Bronchial epithelial cell (primary cell): ENCODE results near the gene SGSM1. TPM values are rescaled to one million over a fixed set of nuclear protein-coding genes. Genes with fewer than 3 reads are reported as not detected.

ENCODE experiments used
- DNase-seq: peaks from one replicate; pipeline ENCODE4 v3.0.0-alpha.2; 2010; ENCODE audit warnings: low read depth
- FAIRE-seq: peaks from 2 replicates; lab custom pipeline; 2011; peaks lifted over from hg19 to GRCh38; lab: Jason Lieb, UNC
- H3K27me3 ChIP-seq: 2 replicates; pipeline ENCODE4 v1.5.1; 2011; ENCODE audit warnings: low read length; ENCODE audit not compliant: control insufficient read depth, insufficient read depth
- H3K36me3 ChIP-seq: 2 replicates; pipeline ENCODE4 v1.5.1; 2011; ENCODE audit warnings: low read length; ENCODE audit not compliant: control insufficient read depth, insufficient read depth
- H3K4me3 ChIP-seq: 2 replicates; pipeline ENCODE4 v1.5.1; 2011; ENCODE audit warnings: mild to moderate bottlenecking, low read depth, low read length, control low read depth
- total RNA-seq: library from RNA; depleted of rRNA; stranded (reverse); fragments of >200 nt; gene quantifications from 2 replicates; pipeline ENCODE4 v1.2.1, GENCODE V29; 2014
- TF ChIP-seq, protein P1 (sequence below): IDR thresholded peaks from 2 replicates; pipeline ENCODE4 v1.5.1; 2011; ENCODE audit warnings: mild to moderate bottlenecking, moderate library complexity, low read length, control low read depth, inconsistent platforms; ENCODE audit not compliant: insufficient read depth, severe bottlenecking

SGSM1 gene
- total RNA-seq, 1 donor from 2014 or later, result not detected

DNA sequence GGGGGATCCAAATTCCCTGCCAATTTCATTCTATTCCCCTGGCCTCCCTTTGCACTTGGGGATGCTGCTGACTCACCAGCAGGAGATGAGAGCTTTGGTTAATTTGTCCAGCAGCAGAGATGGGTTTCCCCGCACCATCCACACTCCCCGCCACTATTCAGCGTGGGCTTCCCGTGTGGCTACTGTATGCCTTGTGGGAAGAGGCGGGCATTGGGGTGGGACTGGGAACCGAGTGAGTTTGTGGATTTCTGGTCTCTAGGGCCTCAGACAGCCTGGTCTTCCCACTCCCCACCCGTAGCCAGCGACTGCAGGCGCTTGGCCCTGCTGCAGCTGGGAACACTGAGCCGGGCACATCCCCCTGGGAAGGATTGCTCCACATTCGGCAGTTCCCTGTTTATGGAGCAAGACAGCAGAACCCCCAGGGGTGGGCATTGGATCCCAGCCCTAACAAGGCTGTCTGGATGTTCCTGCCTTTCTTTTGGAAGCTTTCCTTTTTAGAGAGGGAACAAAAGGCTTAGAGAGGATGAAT is 169.9 kb downstream of the SGSM1 start:
- FAIRE-seq (no peak), DNase-seq (no peak)
- Histone ChIP-seq H3K36me3 (no peaks in the 10 kb centered on the region), H3K4me3 (no peak overlapping the region), H3K27me3 (no peaks in the 10 kb centered on the region)
- TF ChIP-seq, protein P1, sequence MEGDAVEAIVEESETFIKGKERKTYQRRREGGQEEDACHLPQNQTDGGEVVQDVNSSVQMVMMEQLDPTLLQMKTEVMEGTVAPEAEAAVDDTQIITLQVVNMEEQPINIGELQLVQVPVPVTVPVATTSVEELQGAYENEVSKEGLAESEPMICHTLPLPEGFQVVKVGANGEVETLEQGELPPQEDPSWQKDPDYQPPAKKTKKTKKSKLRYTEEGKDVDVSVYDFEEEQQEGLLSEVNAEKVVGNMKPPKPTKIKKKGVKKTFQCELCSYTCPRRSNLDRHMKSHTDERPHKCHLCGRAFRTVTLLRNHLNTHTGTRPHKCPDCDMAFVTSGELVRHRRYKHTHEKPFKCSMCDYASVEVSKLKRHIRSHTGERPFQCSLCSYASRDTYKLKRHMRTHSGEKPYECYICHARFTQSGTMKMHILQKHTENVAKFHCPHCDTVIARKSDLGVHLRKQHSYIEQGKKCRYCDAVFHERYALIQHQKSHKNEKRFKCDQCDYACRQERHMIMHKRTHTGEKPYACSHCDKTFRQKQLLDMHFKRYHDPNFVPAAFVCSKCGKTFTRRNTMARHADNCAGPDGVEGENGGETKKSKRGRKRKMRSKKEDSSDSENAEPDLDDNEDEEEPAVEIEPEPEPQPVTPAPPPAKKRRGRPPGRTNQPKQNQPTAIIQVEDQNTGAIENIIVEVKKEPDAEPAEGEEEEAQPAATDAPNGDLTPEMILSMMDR, result no peak

DNA sequence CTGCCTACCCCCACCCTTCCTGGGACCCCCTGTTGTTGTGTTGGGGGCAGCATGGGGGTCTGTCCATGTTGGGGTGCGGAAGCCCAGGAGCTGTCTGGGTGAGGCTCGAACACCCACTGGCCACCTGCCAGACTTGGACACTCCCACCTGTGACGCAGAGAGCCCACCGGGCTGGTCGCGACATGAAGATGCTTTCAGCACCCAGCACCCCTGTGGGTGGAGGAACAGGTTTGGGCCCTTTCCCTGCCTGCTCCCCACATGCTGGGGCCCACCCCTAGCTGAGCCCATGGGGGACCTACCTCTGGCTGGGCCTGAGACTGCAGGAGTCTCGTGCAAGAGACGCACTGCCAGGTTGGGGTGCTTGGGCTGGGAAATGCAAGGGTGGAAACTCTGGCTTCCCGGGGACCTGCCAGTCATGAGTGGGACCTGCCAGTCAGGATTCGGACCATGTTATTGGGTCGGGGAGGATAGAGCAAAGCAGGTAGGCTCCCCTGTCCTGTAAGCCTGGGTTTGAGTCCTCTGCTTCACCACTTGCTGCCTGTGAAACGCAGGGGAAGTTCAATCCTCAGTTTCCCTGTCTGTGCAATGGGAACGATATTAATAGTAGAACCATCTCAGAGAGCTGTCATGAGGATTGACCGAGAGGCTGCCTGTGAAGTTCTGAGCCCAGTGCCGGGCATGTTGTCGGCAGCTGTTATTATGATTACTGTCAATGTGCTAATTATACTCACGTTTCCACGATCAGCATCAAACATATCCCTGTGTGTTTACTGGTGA is 170.6 kb downstream of the SGSM1 start:
- H3K4me3 ChIP-seq, result no peak overlapping the region
- DNase-seq, result peak; percentile 80

More for the DNA sequence above, 170.6 kb downstream of the SGSM1 start:
- no peak for FAIRE-seq
- TF ChIP-seq, protein P1, result no peak
- no peaks in the 10 kb centered on the region for H3K36me3 ChIP-seq
- no peaks in the 10 kb centered on the region for H3K27me3 ChIP-seq

Other genes starting within 250 kb of the SGSM1 start
- gene LRRC75B, start 213.1 kb upstream of the SGSM1 start, total RNA-seq, result 4.2 and 5.5 TPM in 2 replicates
- 2.9 and 4.7 TPM in 2 replicates for gene GGT1, start 203.0 kb upstream of the SGSM1 start, total RNA-seq
- gene PIWIL3, start 31.5 kb upstream of the SGSM1 start, total RNA-seq, result not detected in 2 replicates
- not detected in 2 replicates for gene LHFPL7, start 140.5 kb downstream of the SGSM1 start, total RNA-seq
- 14.7 and 24.2 TPM in 2 replicates for gene KIAA1671, start 146.5 kb downstream of the SGSM1 start, total RNA-seq